ENCODE results near the gene NEGR1. TPM values are rescaled to one million over a fixed set of nuclear protein-coding genes. Genes with fewer than 3 reads are reported as not detected.

The NEGR1 gene
- total RNA-seq, 1 experiment from 2014 or later = 4.1 TPM

GRCh38 chr1:72280131-72280530 lies 2.2 kb downstream of the NEGR1 start:
- intact Hi-C loops (cut with micrococcal nuclease) = loop anchor here (5.0 to 10.0 kb wide), 4 partner anchors 125 to 688 kb away; no protein-coding TSS in a partner anchor
- no peak for TF ChIP-seq CTCF (IDR thresholded peaks at IDR 0.05; ENCODE audit: unreplicated experiment)
- ChIA-PET CTCF (interaction anchor here (0.7 kb wide), 1 partner anchor 9 kb away, joined by 3 read pairs; no protein-coding TSS in a partner anchor), POLR2A (no interaction called here)
- H3K9me3 Mint-ChIP-seq (ENCODE audit: unreplicated experiment) = no peaks in the 10 kb centered on the region
- H3K4me3 Mint-ChIP-seq (ENCODE audit: unreplicated experiment) = no peak overlapping the region
- H3K4me1 Mint-ChIP-seq (ENCODE audit: insufficient read depth, unreplicated experiment) = peaks cover 13% of the 10 kb centered on the region
- no peaks in the 10 kb centered on the region for H3K27me3 Mint-ChIP-seq (ENCODE audit: insufficient read depth, unreplicated experiment)
- no peak overlapping the region for H3K27ac Mint-ChIP-seq (ENCODE audit: low read depth, unreplicated experiment)
- H3K36me3 Mint-ChIP-seq (ENCODE audit: insufficient read depth, unreplicated experiment) = no peaks in the 10 kb centered on the region
- no peak for DNase-seq (ENCODE audit: unreplicated experiment)
- no TSS peak for BruUV-seq (replicated peaks)

GRCh38 chr1:72278461-72278860 lies 3.9 kb downstream of the NEGR1 start:
- H3K27me3 Mint-ChIP-seq (ENCODE audit: insufficient read depth, unreplicated experiment) = no peaks in the 10 kb centered on the region
- peaks cover 13% of the 10 kb centered on the region for H3K4me1 Mint-ChIP-seq (ENCODE audit: insufficient read depth, unreplicated experiment)
- ChIA-PET CTCF (no interaction called here), POLR2A (no interaction called here)
- no peak for TF ChIP-seq CTCF (IDR thresholded peaks at IDR 0.05; ENCODE audit: unreplicated experiment)
- H3K4me3 Mint-ChIP-seq (ENCODE audit: unreplicated experiment) = no peak overlapping the region
- intact Hi-C loops (cut with micrococcal nuclease) = no loop called here
- BruUV-seq (replicated peaks) = no TSS peak
- H3K36me3 Mint-ChIP-seq (ENCODE audit: insufficient read depth, unreplicated experiment) = no peaks in the 10 kb centered on the region
- H3K9me3 Mint-ChIP-seq (ENCODE audit: unreplicated experiment) = no peaks in the 10 kb centered on the region
- no peak overlapping the region for H3K27ac Mint-ChIP-seq (ENCODE audit: low read depth, unreplicated experiment)
- DNase-seq (ENCODE audit: unreplicated experiment) = no peak

GRCh38 chr1:72271555-72272085 lies 10.7 kb downstream of the NEGR1 start:
- Mint-ChIP-seq H3K9me3 (ENCODE audit: unreplicated experiment) (peaks cover 8% of the 10 kb centered on the region), H3K4me3 (ENCODE audit: unreplicated experiment) (no peak overlapping the region), H3K27ac (ENCODE audit: low read depth, unreplicated experiment) (no peak overlapping the region), H3K4me1 (ENCODE audit: insufficient read depth, unreplicated experiment) (no peaks in the 10 kb centered on the region), H3K36me3 (ENCODE audit: insufficient read depth, unreplicated experiment) (no peaks in the 10 kb centered on the region), H3K27me3 (ENCODE audit: insufficient read depth, unreplicated experiment) (no peaks in the 10 kb centered on the region)
- no peak for DNase-seq (ENCODE audit: unreplicated experiment)
- TF ChIP-seq CTCF (IDR thresholded peaks at IDR 0.05; ENCODE audit: unreplicated experiment) = no peak
- ChIA-PET CTCF (no interaction called here), POLR2A (no interaction called here)
- BruUV-seq (replicated peaks) = no TSS peak
- intact Hi-C loops (cut with micrococcal nuclease) = no loop called here

GRCh38 chr1:72262735-72263134 lies 19.6 kb downstream of the NEGR1 start:
- Mint-ChIP-seq H3K36me3 (ENCODE audit: insufficient read depth, unreplicated experiment) (no peaks in the 10 kb centered on the region), H3K27me3 (ENCODE audit: insufficient read depth, unreplicated experiment) (no peaks in the 10 kb centered on the region), H3K4me1 (ENCODE audit: insufficient read depth, unreplicated experiment) (no peaks in the 10 kb centered on the region), H3K27ac (ENCODE audit: low read depth, unreplicated experiment) (no peak overlapping the region), H3K4me3 (ENCODE audit: unreplicated experiment) (no peak overlapping the region), H3K9me3 (ENCODE audit: unreplicated experiment) (no peaks in the 10 kb centered on the region)
- DNase-seq (ENCODE audit: unreplicated experiment) = no peak
- no TSS peak for BruUV-seq (replicated peaks)
- CTCF ChIA-PET = interaction anchor here (0.7 kb wide), 1 partner anchor 645 kb away, joined by 3 read pairs; no protein-coding TSS in a partner anchor
- POLR2A ChIA-PET = no interaction called here
- no peak for TF ChIP-seq CTCF (IDR thresholded peaks at IDR 0.05; ENCODE audit: unreplicated experiment)
- intact Hi-C loops (cut with micrococcal nuclease) = no loop called here
